PC-3 (cell line): ENCODE data around the gene TMEM263. TPM values are rescaled to one million over a fixed set of nuclear protein-coding genes. Genes with fewer than 3 reads are reported as not detected.

ENCODE experiments used
- ATAC-seq: fragments of 200-7000 bp; cut with Tn5 transposase; 2 replicates; pipeline ENCODE4 v1.9.1; 2020; ENCODE audit warnings: mild to moderate bottlenecking, moderate library complexity
- BruUV-seq: library from RNA; stranded (reverse); fragments of 400-500 nt; replicated peaks from 2 replicates; lab custom pipeline; 2021; lab: Mats Ljungman, UMichigan
- CTCF ChIA-PET: fragments of 300-600 bp; sonication (Branson Sonifier 250); formaldehyde crosslinking; loops from one replicate; lab custom pipeline; 2022; ENCODE audit warnings: antibody characterized with exemption; lab: Charles Lee
- POLR2A ChIA-PET: fragments of 300-600 bp; sonication (Branson Sonifier 250); formaldehyde crosslinking; loops from one replicate; lab custom pipeline; 2022; ENCODE audit warnings: antibody characterized with exemption; ENCODE audit not compliant: unreplicated experiment; lab: Charles Lee
- DNase-seq: peaks from one replicate; pipeline ENCODE4 v3.0.0-alpha.2; 2015
- H2AFZ ChIP-seq: fragments of 300-600 bp; sonication (generic); 2 replicates; pipeline ENCODE4 v1.6.0; 2016; ENCODE audit warnings: antibody characterized with exemption, low read length
- H3F3A ChIP-seq: fragments of 300-600 bp; sonication (generic); one replicate; pipeline ENCODE4 v1.6.0; 2017; ENCODE audit warnings: antibody characterized with exemption, low read length, control low read depth, mild to moderate bottlenecking; ENCODE audit not compliant: unreplicated experiment
- H3K27ac ChIP-seq: fragments of 300-600 bp; sonication (generic); 2 replicates; pipeline ENCODE4 v1.5.1; 2016; ENCODE audit warnings: mild to moderate bottlenecking, low read length
- H3K27me3 ChIP-seq: fragments of 300-600 bp; sonication (generic); 2 replicates; pipeline ENCODE4 v1.6.1; 2016; ENCODE audit warnings: low read length, mixed read lengths
- H3K36me3 ChIP-seq: fragments of 300-600 bp; sonication (generic); 2 replicates; pipeline ENCODE4 v1.6.1; 2016; ENCODE audit warnings: low read depth, mixed run types, low read length, mixed read lengths
- H3K4me1 ChIP-seq: fragments of 300-600 bp; sonication (generic); 2 replicates; pipeline ENCODE4 v1.5.1; 2016; ENCODE audit warnings: low read length; ENCODE audit not compliant: insufficient read depth
- H3K4me2 ChIP-seq: fragments of 300-600 bp; sonication (generic); 2 replicates; pipeline ENCODE4 v1.6.0; 2016; ENCODE audit warnings: low read length
- H3K4me3 ChIP-seq: fragments of 300-600 bp; sonication (generic); 2 replicates; pipeline ENCODE4 v1.5.1; 2016; ENCODE audit warnings: mild to moderate bottlenecking, low read length, mixed read lengths
- H3K79me2 ChIP-seq: fragments of 300-600 bp; sonication (generic); 2 replicates; pipeline ENCODE4 v1.6.1; 2017; ENCODE audit warnings: low read length, mixed read lengths
- H3K9ac ChIP-seq: fragments of 300-600 bp; sonication (generic); 2 replicates; pipeline ENCODE4 v1.6.0; 2016; ENCODE audit warnings: mild to moderate bottlenecking, low read length
- H3K9me2 ChIP-seq: fragments of 300-600 bp; sonication (generic); replicated peaks from 2 replicates; pipeline ENCODE4 v1.6.1; 2016; ENCODE audit warnings: mixed run types, low read length, mixed read lengths
- H3K9me3 ChIP-seq: fragments of 300-600 bp; sonication (generic); 2 replicates; pipeline ENCODE4 v1.6.1; 2016; ENCODE audit warnings: low read length, mixed read lengths
- H4K20me1 ChIP-seq: fragments of 300-600 bp; sonication (generic); 2 replicates; pipeline ENCODE4 v1.6.1; 2016; ENCODE audit warnings: low read length, mixed read lengths
- EZH2 ChIP-seq: fragments of 300-600 bp; sonication (generic); IDR thresholded peaks from one replicate; pipeline ENCODE4 v1.6.1; 2017; ENCODE audit warnings: antibody characterized with exemption, mild to moderate bottlenecking, low read length; ENCODE audit not compliant: unreplicated experiment
- EZH2phosphoT487 ChIP-seq: fragments of 300-600 bp; sonication (generic); IDR thresholded peaks from 2 replicates; pipeline ENCODE4 v1.6.1; 2018; ENCODE audit warnings: mild to moderate bottlenecking, antibody characterized with exemption, low read length, borderline replicate concordance
- intact Hi-C: fragments of 100-400 bp; cut with micrococcal nuclease; formaldehyde crosslinking; loops from 2 replicates; pipeline ENCODE4 v1.9.0; 2023
- total RNA-seq: library from RNA; depleted of rRNA; stranded (reverse); fragments of >200 nt; gene quantifications from 2 replicates; pipeline ENCODE4 v1.2.3, GENCODE V29; 2014
- TF ChIP-seq, protein P1 (sequence below): fragments of 300-600 bp; sonication (generic); conservative IDR thresholded peaks from 2 replicates; pipeline ENCODE4 v1.5.1; 2017; ENCODE audit warnings: antibody characterized with exemption, low read depth, mild to moderate bottlenecking, low read length

Gene TMEM263
- total RNA-seq, 1 experiment from 2014 or later, result 42.7 TPM

DNA sequence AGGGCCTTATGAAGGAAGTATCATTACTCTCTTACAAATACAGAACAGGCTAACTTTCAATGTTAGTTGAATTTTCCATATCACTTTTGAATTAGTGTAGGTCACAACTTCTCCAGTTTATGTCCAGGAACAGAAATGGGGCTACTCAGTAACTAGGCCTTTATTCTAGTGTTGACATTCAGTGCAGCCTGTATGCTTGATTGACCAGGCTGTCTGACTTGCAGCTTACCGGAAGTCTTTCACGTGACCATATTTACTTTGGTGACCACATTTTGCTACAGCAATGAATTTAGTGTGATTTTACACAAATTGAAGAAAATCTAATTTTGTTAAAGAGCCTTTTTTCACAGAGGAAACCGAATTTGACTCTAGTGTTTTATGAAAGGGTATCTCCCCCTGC lies 18.8 kb downstream of the TMEM263 start:
- Histone ChIP-seq H3K27me3 (no peaks in the 10 kb centered on the region), H3K9me3 (no peaks in the 10 kb centered on the region), H3K4me2 (no peak overlapping the region), H3K4me1 (peaks cover 12% of the 10 kb centered on the region), H4K20me1 (no peaks in the 10 kb centered on the region), H3K27ac (no peak overlapping the region), H3K36me3 (peaks cover 15% of the 10 kb centered on the region; the same call in 1 of the 2 replicates), H3K9ac (no peak overlapping the region), H3F3A (no peaks in the 10 kb centered on the region), H3K79me2 (no peaks in the 10 kb centered on the region), H3K9me2 (no peaks in the 10 kb centered on the region), H2AFZ (no peak overlapping the region), H3K4me3 (no peak overlapping the region)
- ATAC-seq (no peak), DNase-seq (no peak)
- BruUV-seq, result no TSS peak
- intact Hi-C loops, result no loop called here
- CTCF ChIA-PET, result no interaction called here
- POLR2A ChIA-PET, result interaction anchor here (0.8 kb wide), 1 partner anchor 1570 kb away, joined by 9 read pairs; no protein-coding TSS in a partner anchor
- TF ChIP-seq, protein P1, sequence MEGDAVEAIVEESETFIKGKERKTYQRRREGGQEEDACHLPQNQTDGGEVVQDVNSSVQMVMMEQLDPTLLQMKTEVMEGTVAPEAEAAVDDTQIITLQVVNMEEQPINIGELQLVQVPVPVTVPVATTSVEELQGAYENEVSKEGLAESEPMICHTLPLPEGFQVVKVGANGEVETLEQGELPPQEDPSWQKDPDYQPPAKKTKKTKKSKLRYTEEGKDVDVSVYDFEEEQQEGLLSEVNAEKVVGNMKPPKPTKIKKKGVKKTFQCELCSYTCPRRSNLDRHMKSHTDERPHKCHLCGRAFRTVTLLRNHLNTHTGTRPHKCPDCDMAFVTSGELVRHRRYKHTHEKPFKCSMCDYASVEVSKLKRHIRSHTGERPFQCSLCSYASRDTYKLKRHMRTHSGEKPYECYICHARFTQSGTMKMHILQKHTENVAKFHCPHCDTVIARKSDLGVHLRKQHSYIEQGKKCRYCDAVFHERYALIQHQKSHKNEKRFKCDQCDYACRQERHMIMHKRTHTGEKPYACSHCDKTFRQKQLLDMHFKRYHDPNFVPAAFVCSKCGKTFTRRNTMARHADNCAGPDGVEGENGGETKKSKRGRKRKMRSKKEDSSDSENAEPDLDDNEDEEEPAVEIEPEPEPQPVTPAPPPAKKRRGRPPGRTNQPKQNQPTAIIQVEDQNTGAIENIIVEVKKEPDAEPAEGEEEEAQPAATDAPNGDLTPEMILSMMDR, result no peak
- no peak for TF ChIP-seq EZH2phosphoT487
- TF ChIP-seq EZH2, result no peak

DNA sequence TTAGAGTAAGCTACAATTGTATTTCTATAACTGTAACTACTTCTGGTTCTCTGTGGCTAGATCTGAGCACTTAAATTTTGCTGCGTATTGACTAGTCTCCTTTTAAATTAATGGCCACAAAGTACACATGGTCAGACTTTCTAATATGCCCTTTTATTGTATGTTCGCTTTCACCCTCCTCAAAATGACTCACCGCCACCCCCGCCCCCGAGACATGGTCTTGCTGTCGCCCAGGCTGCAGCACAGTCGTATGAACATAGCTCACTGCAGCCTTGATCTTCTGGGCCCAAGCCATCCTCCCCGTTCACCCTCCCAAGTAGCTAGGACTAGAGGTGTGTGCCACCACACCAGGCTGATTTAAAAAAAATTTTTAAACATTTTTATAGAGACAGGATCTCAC lies 19.4 kb downstream of the TMEM263 start:
- Histone ChIP-seq H3K27ac (no peak overlapping the region), H3F3A (no peaks in the 10 kb centered on the region), H3K36me3 (peaks cover 15% of the 10 kb centered on the region; the same call in 1 of the 2 replicates), H3K9me2 (no peaks in the 10 kb centered on the region), H4K20me1 (no peaks in the 10 kb centered on the region), H3K4me2 (no peak overlapping the region), H3K9me3 (no peaks in the 10 kb centered on the region), H2AFZ (no peak overlapping the region), H3K4me1 (peaks cover 12% of the 10 kb centered on the region), H3K79me2 (no peaks in the 10 kb centered on the region), H3K9ac (no peak overlapping the region), H3K27me3 (no peaks in the 10 kb centered on the region), H3K4me3 (no peak overlapping the region)
- DNase-seq (no peak), ATAC-seq (no peak)
- POLR2A ChIA-PET, result no interaction called here
- CTCF ChIA-PET, result no interaction called here
- TF ChIP-seq EZH2phosphoT487, result no peak
- no peak for TF ChIP-seq EZH2
- TF ChIP-seq, protein P1, result no peak
- intact Hi-C loops, result no loop called here
- no TSS peak for BruUV-seq

DNA sequence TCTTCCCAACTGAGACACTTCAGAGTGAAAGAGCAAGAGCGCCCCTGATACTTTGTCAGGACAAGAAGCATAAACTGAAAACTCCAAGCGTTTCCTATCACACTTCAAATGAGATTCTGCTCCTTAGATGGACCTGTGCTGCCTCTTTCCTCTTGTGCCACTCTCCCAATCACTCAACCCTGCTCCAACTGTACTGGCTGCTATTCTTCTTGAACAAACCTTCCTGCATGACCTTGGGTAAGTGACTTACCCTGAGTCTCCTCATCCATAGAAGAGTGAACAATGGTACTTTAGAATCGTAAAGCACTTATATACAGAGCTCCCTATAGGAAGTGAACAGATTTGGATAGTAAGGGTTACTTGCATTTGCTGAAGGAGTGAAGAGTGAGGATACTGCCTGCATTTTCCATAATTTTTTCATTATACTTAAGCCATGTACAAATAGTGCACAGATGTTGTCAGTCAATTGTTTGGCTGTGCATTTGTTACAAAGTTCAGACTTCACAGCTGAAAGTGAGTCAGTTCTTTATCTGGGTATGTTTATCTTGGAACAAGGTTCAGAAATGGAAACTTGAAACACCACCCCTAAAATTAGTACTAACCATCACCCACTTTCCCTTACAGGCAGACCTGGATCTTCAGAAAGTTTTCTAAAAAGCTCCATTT lies 20.4 kb downstream of the TMEM263 start:
- H3K27ac ChIP-seq, result no peak overlapping the region
- no peak overlapping the region for H3K9ac ChIP-seq
- no peaks in the 10 kb centered on the region for H3F3A ChIP-seq
- no peaks in the 10 kb centered on the region for H3K79me2 ChIP-seq
- H3K4me2 ChIP-seq, result no peak overlapping the region
- no peak overlapping the region for H2AFZ ChIP-seq
- ATAC-seq (peak; percentile 53), DNase-seq (no peak)
- no peaks in the 10 kb centered on the region for H3K27me3 ChIP-seq
- BruUV-seq, result no TSS peak
- POLR2A ChIA-PET, result interaction anchor here (0.6 kb wide), 1 partner anchor 11 kb away, joined by 5 read pairs; the partner anchor contains the start of gene MTERF2
- H3K9me3 ChIP-seq, result no peaks in the 10 kb centered on the region
- peaks cover 12% of the 10 kb centered on the region for H3K4me1 ChIP-seq
- H3K4me3 ChIP-seq, result no peak overlapping the region
- intact Hi-C loops, result no loop called here
- TF ChIP-seq, protein P1, result no peak
- TF ChIP-seq EZH2, result no peak
- CTCF ChIA-PET, result no interaction called here
- H3K9me2 ChIP-seq, result no peaks in the 10 kb centered on the region
- H4K20me1 ChIP-seq, result no peaks in the 10 kb centered on the region
- peaks cover 9% of the 10 kb centered on the region; the same call in 1 of the 2 replicates for H3K36me3 ChIP-seq
